NK-92 treated with Interleukin-12 subunit alpha and Interleukin-12 subunit beta, amount 100 ng/mL, for 24 hours (cell line): ENCODE results near the gene COMP.

Experiments used
- DNase-seq: peaks from one replicate; lab custom pipeline; 2025; lab: John Stamatoyannopoulos, UW

COMP gene

GRCh38 chr19:18803550-18804138 is 12.5 kb upstream of the COMP start:
- DNase-seq = no peak

- no peak for DNase-seq
Measured at GRCh38 chr19:18802354-18802753, 11.2 kb upstream of the COMP start.

GRCh38 chr19:18800636-18801035 is 9.5 kb upstream of the COMP start:
- DNase-seq = no peak

- DNase-seq = no peak
Measured at GRCh38 chr19:18800079-18800478, 9.0 kb upstream of the COMP start.

- no peak for DNase-seq
Measured at GRCh38 chr19:18799389-18799970, 8.4 kb upstream of the COMP start.

GRCh38 chr19:18798384-18799352 is 7.6 kb upstream of the COMP start:
- no peak for DNase-seq

GRCh38 chr19:18796239-18796638 is 5.1 kb upstream of the COMP start:
- no peak for DNase-seq

GRCh38 chr19:18795540-18795939 is 4.4 kb upstream of the COMP start:
- no peak for DNase-seq

GRCh38 chr19:18794692-18795091 is 3.6 kb upstream of the COMP start:
- DNase-seq = no peak

GRCh38 chr19:18794029-18794313 is 2.9 kb upstream of the COMP start:
- no peak for DNase-seq

GRCh38 chr19:18793144-18794028 is 2.3 kb upstream of the COMP start:
- no peak for DNase-seq

GRCh38 chr19:18792661-18793060 is 1.6 kb upstream of the COMP start:
- no peak for DNase-seq

- DNase-seq = no peak
Measured at GRCh38 chr19:18791315-18791678, 192 bp upstream of the COMP start.

GRCh38 chr19:18789883-18790565 is 1.1 kb downstream of the COMP start:
- no peak for DNase-seq

GRCh38 chr19:18789422-18789869 is 1.7 kb downstream of the COMP start:
- no peak for DNase-seq

- DNase-seq = no peak
Measured at GRCh38 chr19:18788529-18789421, 2.3 kb downstream of the COMP start.

GRCh38 chr19:18785179-18786124 is 5.7 kb downstream of the COMP start:
- DNase-seq = peak; percentile 25

GRCh38 chr19:18784786-18785120 is 6.4 kb downstream of the COMP start:
- DNase-seq = no peak

GRCh38 chr19:18783958-18784785 is 6.9 kb downstream of the COMP start:
- no peak for DNase-seq
